ENCODE results near the gene ITGAE.
A peak's percentile ranks its signal among the peaks of the same experiment; 100 is the strongest.

Gene ITGAE

GRCh38 chr17:3690094-3690715 lies 110.8 kb downstream of the ITGAE start:
- no peak for DNase-seq

GRCh38 chr17:3689262-3690093 lies 111.5 kb downstream of the ITGAE start:
- DNase-seq: no peak

- DNase-seq: no peak
Observed at GRCh38 chr17:3688852-3689261, 112.1 kb downstream of the ITGAE start.

GRCh38 chr17:3688027-3688553 lies 112.9 kb downstream of the ITGAE start:
- no peak for DNase-seq

- DNase-seq: no peak
Observed at GRCh38 chr17:3685174-3685573, 115.8 kb downstream of the ITGAE start.

- DNase-seq: peak; percentile 64
Observed at GRCh38 chr17:3683054-3683511, 117.9 kb downstream of the ITGAE start.

- DNase-seq: no peak
Observed at GRCh38 chr17:3682033-3682432, 119.0 kb downstream of the ITGAE start.

GRCh38 chr17:3681565-3681964 lies 119.4 kb downstream of the ITGAE start:
- no peak for DNase-seq

- no peak for DNase-seq
Observed at GRCh38 chr17:3681057-3681456, 119.9 kb downstream of the ITGAE start.

- DNase-seq: no peak
Observed at GRCh38 chr17:3679531-3680126, 121.4 kb downstream of the ITGAE start.

GRCh38 chr17:3678821-3679530 lies 122.0 kb downstream of the ITGAE start:
- DNase-seq: no peak

GRCh38 chr17:3678095-3678820 lies 122.7 kb downstream of the ITGAE start:
- no peak for DNase-seq

- no peak for DNase-seq
Observed at GRCh38 chr17:3675886-3676285, 125.1 kb downstream of the ITGAE start.

- no peak for DNase-seq
Observed at GRCh38 chr17:3672571-3672970, 128.4 kb downstream of the ITGAE start.

GRCh38 chr17:3669548-3669947 lies 131.4 kb downstream of the ITGAE start:
- DNase-seq: no peak

GRCh38 chr17:3669085-3669347 lies 132.0 kb downstream of the ITGAE start:
- no peak for DNase-seq

- peak; percentile 98 for DNase-seq
Observed at GRCh38 chr17:3668279-3669084, 132.5 kb downstream of the ITGAE start, which contains the start of the genes EMC6 and TAX1BP3. Gene EMC6 (plus strand): TSS chr17:3668812. CDS start chr17:3669147, 335 bp downstream. Gene TAX1BP3 (minus strand): TSS chr17:3668578. CDS start chr17:3668526, 52 bp downstream.

- DNase-seq: peak; percentile 7
Observed at GRCh38 chr17:3667366-3668278, 133.4 kb downstream of the ITGAE start.

- DNase-seq: no peak
Observed at GRCh38 chr17:3666516-3666915, 134.5 kb downstream of the ITGAE start.

GRCh38 chr17:3665834-3666233 lies 135.2 kb downstream of the ITGAE start:
- DNase-seq: no peak
